DND-41 (cell line): ENCODE results near the gene AUTS2.

Source experiments
- CTCF ChIP-seq: IDR thresholded peaks from 2 replicates; pipeline ENCODE4 v1.5.1; 2012; ENCODE audit warnings: borderline replicate concordance, low read length, moderate library complexity, mild to moderate bottlenecking; ENCODE audit not compliant: poor library complexity, severe bottlenecking; ENCODE audit errors: extremely low read depth
- EZH2 ChIP-seq: IDR thresholded peaks from 3 replicates; pipeline ENCODE4 v1.6.1; 2012; ENCODE audit warnings: borderline replicate concordance, low read depth, mild to moderate bottlenecking, moderate library complexity, low read length, inconsistent platforms; ENCODE audit not compliant: severe bottlenecking

- no peak for TF ChIP-seq CTCF
- TF ChIP-seq EZH2 = no peak
Observed at GRCh38 chr7:70360557-70360956, 762.3 kb downstream of the AUTS2 start.
